Neural cell (in vitro differentiated cells): Measurements from ENCODE around the gene DIS3L.

Experiments
- EZH2 ChIP-seq: fragments of 200-600, 300-800 bp; shearing (Covaris generic), sonication (generic); IDR thresholded peaks from 2 replicates; pipeline ENCODE4 v1.6.1; 2014; ENCODE audit warnings: antibody characterized with exemption, low read length, borderline replicate concordance, mild to moderate bottlenecking; ENCODE audit not compliant: insufficient read depth, poor library complexity, severe bottlenecking
- POLR2AphosphoS5 ChIP-seq: IDR thresholded peaks from 2 replicates; pipeline ENCODE4 v1.6.1; 2012
- TAF1 ChIP-seq: IDR thresholded peaks from 2 replicates; pipeline ENCODE4 v1.6.1; 2012; ENCODE audit warnings: low read depth

DNA sequence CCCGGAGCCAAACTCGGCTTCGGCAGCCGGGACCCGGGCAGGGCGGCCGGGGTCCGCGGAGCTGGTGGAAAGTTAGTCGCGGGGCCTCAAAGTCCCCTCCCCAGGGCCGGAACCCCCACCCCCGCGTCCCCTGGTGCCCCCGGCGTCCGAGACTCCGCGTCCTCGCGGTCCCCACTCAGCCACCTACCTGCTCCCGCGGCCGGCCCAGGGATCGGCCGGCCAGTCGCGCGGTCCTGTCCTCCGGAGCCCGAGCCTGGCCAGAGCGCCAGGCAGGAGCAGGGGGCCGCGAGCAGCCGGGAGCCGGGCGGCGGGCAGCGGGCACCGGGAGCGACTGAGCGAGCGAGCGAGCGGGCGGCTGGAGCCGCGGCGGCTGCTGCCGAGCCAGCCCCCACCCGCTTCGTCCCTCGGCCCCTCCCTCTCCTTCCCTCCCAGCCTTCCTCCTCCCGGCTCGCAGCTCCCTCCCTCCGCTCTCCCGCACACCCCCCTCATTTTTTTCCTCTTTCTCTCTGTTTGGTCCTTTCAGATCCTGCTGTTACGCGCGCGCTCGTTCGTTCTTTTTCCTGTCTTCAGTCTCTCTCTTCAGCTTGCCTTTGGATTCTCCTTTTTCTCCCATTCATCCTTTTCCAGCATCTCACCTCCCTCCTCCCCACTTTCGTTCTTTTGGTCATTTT, 39.8 kb upstream of the DIS3L start, which contains the start of gene MEGF11:
- TF ChIP-seq POLR2AphosphoS5 (no peak), TAF1 (no peak), EZH2 (no peak)
